Left renal cortex interstitium (tissue), 4 donors: Measurements from ENCODE around the gene FLOT1. TPM values are rescaled to one million over a fixed set of nuclear protein-coding genes. Genes with fewer than 3 reads are reported as not detected.
"Not testable (repeated sequence)": the region's sequence is repeated elsewhere in the genome, so short reads cannot be mapped to it uniquely, and the experiment has no call there.

Source experiments
- DNase-seq, 4 donors: peaks; one replicate each; pipeline ENCODE4 v3.0.0-alpha.2; 2013; ENCODE audit warnings: low read depth in 4 of 4, low spot score in 2 of 4, missing footprints in 1 of 4
- polyA plus RNA-seq, 4 donors: library from polyadenylated mRNA; unstranded; fragments of 120-200 nt; gene quantifications; one replicate each; pipeline ENCODE4 v1.2.1, GENCODE V29; 2013; ENCODE audit not compliant: insufficient read length in 4 of 4

The FLOT1 gene
- polyA plus RNA-seq, 4 donors: 141 to 148 (median 146) TPM

- DNase-seq: no peak
These were observed 26.2 kb upstream of the FLOT1 start for GRCh38 chr6:30768634-30769087.

- no peak for DNase-seq
These were observed 25.4 kb upstream of the FLOT1 start for GRCh38 chr6:30767944-30768301.

GRCh38 chr6:30767158-30767943 lies 24.9 kb upstream of the FLOT1 start:
- no peak for DNase-seq

GRCh38 chr6:30766461-30767157 lies 24.1 kb upstream of the FLOT1 start:
- DNase-seq: no peak

- not testable (repeated sequence) for DNase-seq
These were observed 23.0 kb upstream of the FLOT1 start for GRCh38 chr6:30765495-30765894.

GRCh38 chr6:30764490-30765043 lies 22.1 kb upstream of the FLOT1 start:
- not testable (repeated sequence) for DNase-seq

GRCh38 chr6:30763618-30764489 lies 21.4 kb upstream of the FLOT1 start:
- DNase-seq: no peak

- DNase-seq: no peak
These were observed 20.7 kb upstream of the FLOT1 start for GRCh38 chr6:30763155-30763617.

- no peak for DNase-seq
These were observed 19.4 kb upstream of the FLOT1 start for GRCh38 chr6:30761791-30762429.

GRCh38 chr6:30760549-30760948 lies 18.1 kb upstream of the FLOT1 start:
- DNase-seq: no peak

GRCh38 chr6:30759575-30760239 lies 17.2 kb upstream of the FLOT1 start:
- DNase-seq: no peak

- DNase-seq: no peak
These were observed 14.9 kb upstream of the FLOT1 start for GRCh38 chr6:30757261-30757904.

- DNase-seq: not testable (repeated sequence)
These were observed 14.0 kb upstream of the FLOT1 start for GRCh38 chr6:30756405-30757003.

- DNase-seq: no peak
These were observed 12.1 kb upstream of the FLOT1 start for GRCh38 chr6:30754631-30755030.

GRCh38 chr6:30752157-30752927 lies 9.9 kb upstream of the FLOT1 start:
- DNase-seq: no peak

- DNase-seq: no peak
These were observed 7.8 kb upstream of the FLOT1 start for GRCh38 chr6:30750379-30750668.

- DNase-seq: no peak
These were observed 7.3 kb upstream of the FLOT1 start for GRCh38 chr6:30749554-30750378.
